ENCODE results near the gene URB1. TPM values are rescaled to one million over a fixed set of nuclear protein-coding genes. Genes with fewer than 3 reads are reported as not detected.
"Not testable (repeated sequence)": the region's sequence is repeated elsewhere in the genome, so short reads cannot be mapped to it uniquely, and the experiment has no call there.

URB1 gene
- total RNA-seq, 1 donor from 2014 or later, result 11.6 TPM

DNA sequence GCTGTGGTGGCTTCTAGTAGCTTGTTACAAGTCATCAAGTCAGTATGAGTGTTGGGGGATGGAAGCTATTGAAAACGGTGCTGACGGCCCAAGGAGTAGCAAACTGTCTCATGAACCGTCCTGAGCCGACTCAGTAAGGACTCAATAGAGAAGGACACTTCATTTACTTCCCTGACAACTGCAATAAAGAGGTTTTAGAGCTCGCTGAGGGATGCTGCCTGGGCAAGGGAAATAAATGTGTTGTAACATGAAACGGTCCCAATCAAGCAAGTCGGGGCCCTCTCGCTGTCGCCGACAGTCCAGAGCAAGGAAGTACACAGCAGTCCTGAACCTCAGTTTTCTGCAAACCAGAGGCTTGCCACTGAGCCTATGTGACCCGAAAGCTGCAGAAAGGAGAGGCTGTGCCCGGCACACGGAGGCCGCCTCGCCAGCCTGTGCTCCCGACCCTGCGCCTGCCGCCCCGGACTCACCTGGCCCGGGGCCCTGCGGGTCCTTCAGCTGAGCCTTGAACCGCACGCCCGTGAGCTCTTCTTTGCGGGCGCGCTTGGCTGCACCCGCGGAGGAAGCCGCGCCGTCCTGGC lies 423 bp downstream of the URB1 start:
- peak overlapping the region; percentile 97 for H3K4me3 ChIP-seq (ENCODE audit: low read depth, low read length)
- TF ChIP-seq, protein P1, sequence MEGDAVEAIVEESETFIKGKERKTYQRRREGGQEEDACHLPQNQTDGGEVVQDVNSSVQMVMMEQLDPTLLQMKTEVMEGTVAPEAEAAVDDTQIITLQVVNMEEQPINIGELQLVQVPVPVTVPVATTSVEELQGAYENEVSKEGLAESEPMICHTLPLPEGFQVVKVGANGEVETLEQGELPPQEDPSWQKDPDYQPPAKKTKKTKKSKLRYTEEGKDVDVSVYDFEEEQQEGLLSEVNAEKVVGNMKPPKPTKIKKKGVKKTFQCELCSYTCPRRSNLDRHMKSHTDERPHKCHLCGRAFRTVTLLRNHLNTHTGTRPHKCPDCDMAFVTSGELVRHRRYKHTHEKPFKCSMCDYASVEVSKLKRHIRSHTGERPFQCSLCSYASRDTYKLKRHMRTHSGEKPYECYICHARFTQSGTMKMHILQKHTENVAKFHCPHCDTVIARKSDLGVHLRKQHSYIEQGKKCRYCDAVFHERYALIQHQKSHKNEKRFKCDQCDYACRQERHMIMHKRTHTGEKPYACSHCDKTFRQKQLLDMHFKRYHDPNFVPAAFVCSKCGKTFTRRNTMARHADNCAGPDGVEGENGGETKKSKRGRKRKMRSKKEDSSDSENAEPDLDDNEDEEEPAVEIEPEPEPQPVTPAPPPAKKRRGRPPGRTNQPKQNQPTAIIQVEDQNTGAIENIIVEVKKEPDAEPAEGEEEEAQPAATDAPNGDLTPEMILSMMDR (conservative IDR thresholded peaks at IDR 0.05; ENCODE audit: low read depth, low read length), result no peak
- no peak for DNase-seq (ENCODE audit: low read depth)

DNA sequence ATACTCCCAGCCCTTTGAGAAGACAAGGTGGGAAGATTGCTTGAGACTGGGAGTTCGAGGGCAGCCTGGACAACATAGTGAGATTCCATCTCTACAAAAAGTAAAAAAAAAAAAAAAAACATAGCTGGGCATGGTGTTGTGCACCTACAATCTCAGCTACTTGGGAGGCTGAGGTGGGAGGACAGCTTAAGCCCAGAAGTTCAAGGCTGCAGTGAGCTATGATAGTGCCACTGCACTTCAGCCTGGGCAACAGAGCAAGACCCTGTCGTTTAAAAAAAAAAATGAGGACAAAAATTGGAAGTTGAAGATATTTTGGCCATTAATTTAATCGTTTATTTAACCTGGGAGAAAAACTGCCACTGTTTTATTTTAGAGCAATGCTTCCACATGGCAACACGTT lies 1.1 kb downstream of the URB1 start:
- TF ChIP-seq, protein P1 (conservative IDR thresholded peaks at IDR 0.05; ENCODE audit: low read depth, low read length), result no peak
- DNase-seq (ENCODE audit: low read depth), result no peak
- H3K4me3 ChIP-seq (ENCODE audit: low read depth, low read length), result peak overlapping the region; percentile 97

DNA sequence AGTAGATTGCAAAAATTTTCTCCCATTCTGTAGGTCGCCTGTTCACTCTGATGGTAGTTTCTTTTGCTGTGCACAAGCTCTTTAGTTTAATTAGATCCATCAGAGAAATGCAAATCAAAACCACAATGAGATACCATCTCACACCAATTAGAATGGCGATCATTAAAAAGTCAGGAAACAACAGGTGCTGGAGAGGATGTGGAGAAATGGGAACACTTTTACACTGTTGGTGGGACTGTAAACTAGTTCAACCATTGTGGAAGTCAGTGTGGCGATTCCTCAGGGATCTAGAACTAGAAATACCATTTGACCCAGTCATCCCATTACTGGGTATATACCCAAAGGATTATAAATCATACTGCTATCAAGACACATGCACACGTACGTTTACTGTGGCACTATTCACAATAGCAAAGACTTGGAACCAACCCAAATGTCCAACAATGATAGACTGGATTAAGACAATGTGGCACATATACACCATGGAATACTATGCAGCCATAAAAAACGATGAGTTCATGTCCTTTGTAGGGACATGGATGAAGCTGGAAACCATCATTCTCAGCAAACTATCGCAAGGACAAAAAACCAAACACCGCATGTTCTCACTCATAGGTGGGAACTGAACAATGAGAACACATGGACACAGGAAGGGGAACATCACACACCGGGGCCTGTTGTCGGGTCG lies 2.1 kb downstream of the URB1 start:
- not testable (repeated sequence) for DNase-seq (ENCODE audit: low read depth); H3K4me3 ChIP-seq (ENCODE audit: low read depth, low read length)

DNA sequence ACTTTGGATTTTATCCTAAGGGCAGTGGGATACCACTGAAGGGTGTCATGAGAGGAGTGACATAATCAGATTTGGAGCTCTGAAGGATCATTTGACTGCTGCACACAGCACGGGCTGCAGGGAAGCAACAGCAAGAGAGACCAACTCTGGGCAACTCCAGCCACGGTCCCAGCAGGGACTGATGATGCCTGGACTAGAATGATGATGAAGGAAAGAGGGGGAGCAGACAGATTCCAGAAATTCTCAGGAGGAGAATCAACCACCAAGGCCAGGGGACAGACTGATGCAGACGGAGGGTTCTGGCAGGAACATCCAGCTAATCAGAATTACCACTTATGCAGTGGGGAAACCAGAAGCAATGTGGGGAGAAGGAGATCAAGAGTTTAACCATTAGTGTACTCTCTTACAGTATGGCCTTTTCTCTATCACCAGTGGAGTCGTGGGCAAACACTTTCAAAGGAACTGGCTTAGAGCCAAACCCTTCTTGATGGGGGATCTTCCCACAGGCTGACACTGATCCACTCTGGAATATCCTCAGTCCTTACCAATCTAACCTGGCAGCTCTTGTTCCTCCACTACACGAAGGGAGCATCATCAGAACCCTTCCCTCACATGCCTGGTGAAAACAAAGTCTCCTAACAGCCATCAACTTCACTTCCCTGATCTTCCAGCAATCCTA lies 3.3 kb downstream of the URB1 start:
- TF ChIP-seq, protein P1 (conservative IDR thresholded peaks at IDR 0.05; ENCODE audit: low read depth, low read length), result no peak
- H3K4me3 ChIP-seq (ENCODE audit: low read depth, low read length), result no peak overlapping the region
- DNase-seq (ENCODE audit: low read depth), result no peak

DNA sequence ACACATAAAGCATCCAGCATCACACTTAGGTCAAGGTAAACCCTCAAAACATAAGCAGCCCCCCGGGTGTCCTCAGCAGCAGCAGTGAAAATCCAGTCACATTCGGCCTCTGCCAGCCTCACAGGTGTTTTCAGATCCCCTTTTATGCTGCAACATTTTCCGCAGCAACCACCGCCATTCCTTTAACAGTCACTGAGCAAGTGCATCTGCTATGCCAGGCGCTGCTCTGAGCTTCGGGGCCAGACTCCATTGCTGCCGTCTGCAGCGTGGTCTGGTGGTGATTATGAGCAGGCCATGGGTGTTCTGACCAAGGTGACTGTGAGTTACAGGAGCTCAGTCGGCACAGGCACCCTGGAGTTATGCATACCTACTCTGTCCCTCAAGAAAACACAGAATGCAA lies 4.5 kb downstream of the URB1 start:
- no peak for DNase-seq (ENCODE audit: low read depth)
- H3K4me3 ChIP-seq (ENCODE audit: low read depth, low read length), result no peak overlapping the region
- TF ChIP-seq, protein P1 (conservative IDR thresholded peaks at IDR 0.05; ENCODE audit: low read depth, low read length), result no peak

DNA sequence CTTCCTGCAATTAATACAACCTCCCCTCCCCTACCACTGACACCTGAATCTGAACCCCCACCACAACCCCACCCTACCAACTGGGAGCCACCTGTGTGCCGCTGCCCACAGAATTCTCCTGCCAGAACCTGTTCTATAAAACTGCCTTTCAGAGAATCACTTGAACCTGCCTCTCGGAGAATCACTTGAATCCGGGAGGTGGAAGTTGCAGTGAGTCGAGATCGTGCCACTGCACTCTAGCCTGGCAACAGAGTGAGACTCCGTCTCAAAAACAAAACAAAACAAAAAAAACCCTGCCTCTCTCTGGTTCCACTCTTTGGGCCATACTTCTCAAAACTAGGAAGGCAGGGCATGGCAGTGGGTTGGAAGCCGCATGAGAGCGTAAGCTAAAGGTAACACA lies 5.7 kb downstream of the URB1 start:
- no peak overlapping the region for H3K4me3 ChIP-seq (ENCODE audit: low read depth, low read length)
- DNase-seq (ENCODE audit: low read depth), result no peak
- TF ChIP-seq, protein P1 (conservative IDR thresholded peaks at IDR 0.05; ENCODE audit: low read depth, low read length), result no peak

DNA sequence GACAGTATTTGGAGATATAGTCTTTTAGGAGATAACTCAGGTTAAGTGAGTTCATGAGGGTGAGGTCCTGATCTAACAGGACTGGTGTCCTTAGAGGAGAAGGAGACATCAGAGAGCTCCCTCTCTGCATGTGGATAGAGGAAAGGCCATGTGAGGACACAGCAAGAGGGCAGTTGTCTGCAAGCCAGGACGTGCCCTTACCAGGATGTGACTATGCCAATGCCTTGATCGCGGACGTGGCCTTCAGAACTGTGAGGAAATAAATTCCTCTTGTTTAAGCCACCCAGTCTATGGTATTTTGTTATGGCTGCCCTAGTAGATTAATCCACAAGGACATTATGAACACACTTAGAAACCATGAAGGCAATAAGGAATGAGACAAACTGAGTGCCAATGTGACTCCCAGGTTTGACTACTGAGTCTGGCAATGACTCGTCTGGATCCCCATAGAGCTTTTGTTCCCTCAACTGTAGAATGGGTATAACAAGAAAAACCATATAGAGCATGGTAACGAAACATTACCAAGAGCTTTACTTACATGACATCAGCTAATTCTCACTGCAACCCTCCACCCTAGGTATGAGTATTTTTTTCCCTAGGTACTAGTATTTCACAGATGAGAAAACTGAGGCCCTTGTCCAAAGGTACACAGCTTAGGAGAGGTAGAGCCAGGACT lies 6.5 kb downstream of the URB1 start:
- DNase-seq (ENCODE audit: low read depth), result no peak
- TF ChIP-seq, protein P1 (conservative IDR thresholded peaks at IDR 0.05; ENCODE audit: low read depth, low read length), result no peak

More for the DNA sequence above, 6.5 kb downstream of the URB1 start:
- no peak overlapping the region for H3K4me3 ChIP-seq (ENCODE audit: low read depth, low read length)

All from epithelial cell of proximal tubule (primary cell).